IPS-18a (cell line): ENCODE data around the gene UQCRC1.

Experiments
- H3K27ac ChIP-seq: one replicate; pipeline ENCODE4 v1.5.1; 2013; ENCODE audit warnings: low read length
- H3K27me3 ChIP-seq: one replicate; pipeline ENCODE4 v1.6.1; 2013; ENCODE audit warnings: mild to moderate bottlenecking, low read length; ENCODE audit not compliant: control insufficient read depth, insufficient read depth
- H3K36me3 ChIP-seq: one replicate; pipeline ENCODE4 v1.6.1; 2013; ENCODE audit warnings: low read depth, low read length; ENCODE audit not compliant: control insufficient read depth
- H3K4me1 ChIP-seq: one replicate; pipeline ENCODE4 v1.6.1; 2013; ENCODE audit warnings: low read depth, low read length; ENCODE audit not compliant: control insufficient read depth
- H3K4me3 ChIP-seq: one replicate; pipeline ENCODE4 v1.5.1; 2013; ENCODE audit warnings: low read length
- H3K9ac ChIP-seq: one replicate; pipeline ENCODE4 v1.6.1; 2013; ENCODE audit warnings: mild to moderate bottlenecking, low read length, moderate library complexity
- H3K9me3 ChIP-seq: one replicate; pipeline ENCODE4 v1.6.1; 2013; ENCODE audit warnings: low read depth, low read length; ENCODE audit not compliant: control insufficient read depth

Gene UQCRC1

DNA sequence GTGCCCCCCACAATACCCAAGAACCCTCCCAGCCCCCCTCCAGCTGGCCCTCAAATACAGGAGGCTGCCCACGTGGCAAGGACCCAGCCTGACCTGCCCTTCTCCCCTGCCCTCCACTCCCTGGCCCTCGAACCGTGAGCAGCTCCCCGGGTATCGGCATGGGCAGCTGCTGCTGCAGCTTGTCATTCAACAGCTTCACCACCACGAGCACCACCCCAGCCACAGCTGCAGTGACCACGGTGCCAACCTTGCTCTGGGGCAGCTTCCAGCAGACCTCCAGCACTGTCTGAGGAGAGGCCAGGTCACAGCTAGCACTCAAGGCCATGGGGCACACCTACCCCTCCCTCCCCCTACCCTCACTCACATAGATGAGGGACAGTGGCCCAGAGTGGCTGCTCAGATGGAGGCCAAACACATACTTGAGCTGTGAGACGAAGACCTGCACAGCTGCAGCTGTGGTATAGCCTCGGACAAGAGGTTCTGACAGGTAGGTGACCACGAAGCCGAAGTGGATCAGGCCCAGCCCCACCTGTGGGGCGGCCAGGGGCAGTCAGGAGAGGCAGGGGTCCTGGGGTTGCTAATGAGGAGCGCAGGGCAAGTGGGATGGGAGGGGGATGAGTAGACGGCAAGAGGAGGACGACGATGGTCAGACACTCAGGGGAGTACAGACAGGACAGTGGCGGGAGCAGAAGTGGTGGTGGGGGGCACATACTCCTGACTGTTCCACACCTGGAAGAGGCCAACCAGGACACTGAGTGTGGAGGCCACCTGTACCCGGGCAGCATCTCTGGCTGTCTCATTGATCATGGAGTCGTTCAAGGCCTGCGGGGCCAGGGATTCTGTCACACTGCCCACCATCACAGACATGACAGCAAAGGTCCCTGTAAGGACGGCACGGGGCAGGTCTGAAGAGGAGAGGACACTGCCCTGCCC, 22.3 kb upstream of the UQCRC1 start:
- H3K9ac ChIP-seq, result no peak overlapping the region
- no peaks in the 10 kb centered on the region for H3K27me3 ChIP-seq
- no peaks in the 10 kb centered on the region for H3K9me3 ChIP-seq
- H3K4me1 ChIP-seq, result peaks cover 12% of the 10 kb centered on the region
- H3K36me3 ChIP-seq, result peaks cover 49% of the 10 kb centered on the region
- no peak overlapping the region for H3K4me3 ChIP-seq
- H3K27ac ChIP-seq, result no peak overlapping the region

DNA sequence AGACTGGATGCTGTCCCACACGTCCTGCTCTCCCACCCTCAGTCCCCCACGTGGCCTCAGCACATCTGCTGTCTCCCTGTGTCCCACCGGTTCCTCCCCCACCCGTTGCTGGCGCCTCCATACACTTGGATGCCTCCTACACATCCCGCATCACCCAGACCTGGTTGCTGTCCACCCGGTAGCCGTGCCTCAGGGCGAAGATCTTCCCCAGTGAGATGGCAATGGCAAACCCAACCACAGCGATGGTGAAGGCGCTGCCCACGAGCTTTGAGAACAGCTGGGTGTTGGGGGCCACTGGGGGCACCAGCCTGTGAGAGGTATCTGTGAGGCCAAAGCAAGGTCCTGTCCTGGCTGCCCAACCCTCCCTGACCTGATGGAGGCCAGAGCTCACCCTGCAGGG, 21.4 kb upstream of the UQCRC1 start:
- Histone ChIP-seq H3K9ac (no peak overlapping the region), H3K36me3 (peaks cover 57% of the 10 kb centered on the region), H3K27ac (no peak overlapping the region), H3K9me3 (no peaks in the 10 kb centered on the region), H3K4me1 (peaks cover 4% of the 10 kb centered on the region), H3K4me3 (no peak overlapping the region), H3K27me3 (no peaks in the 10 kb centered on the region)

DNA sequence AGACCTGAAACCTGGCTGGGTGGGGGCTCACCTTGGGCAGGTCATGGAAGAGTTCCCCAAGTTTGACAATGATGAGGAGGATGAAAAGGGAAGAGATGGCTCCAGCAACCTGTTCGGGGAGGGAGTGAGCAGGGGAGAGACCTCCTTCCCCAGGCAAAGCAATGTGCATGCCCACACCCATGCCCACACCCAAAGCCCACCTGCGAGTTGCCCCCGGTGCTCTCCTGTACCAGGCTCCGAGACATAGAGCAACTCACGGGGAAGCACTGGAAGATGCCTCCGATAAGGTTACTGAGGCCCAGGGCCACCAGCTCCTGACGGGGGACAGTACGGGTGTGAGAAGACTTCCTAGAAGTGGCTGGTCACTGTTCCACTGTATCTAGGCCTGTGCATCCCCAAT, 21.0 kb upstream of the UQCRC1 start:
- no peaks in the 10 kb centered on the region for H3K27me3 ChIP-seq
- H3K27ac ChIP-seq, result no peak overlapping the region

DNA sequence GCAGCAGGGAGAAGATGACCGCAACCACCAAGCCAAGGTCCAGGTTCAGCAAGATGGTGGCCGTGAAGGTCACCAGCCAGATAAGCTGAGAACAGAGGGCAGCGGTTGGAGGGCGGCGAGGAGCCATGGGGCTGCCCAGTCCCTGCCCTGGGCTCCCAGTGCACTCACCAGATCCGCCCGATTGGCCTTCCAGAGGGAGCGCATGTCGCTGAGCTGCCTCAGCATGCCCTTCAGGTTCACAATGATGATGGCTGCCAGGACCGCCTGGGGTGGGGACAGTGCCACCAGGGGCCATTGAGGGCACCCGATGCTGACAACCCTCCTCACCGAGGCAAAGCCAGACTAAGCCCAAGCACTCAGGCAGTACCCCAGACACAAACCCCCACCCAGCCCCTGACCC, 20.4 kb upstream of the UQCRC1 start:
- peaks cover 65% of the 10 kb centered on the region for H3K36me3 ChIP-seq
- no peaks in the 10 kb centered on the region for H3K9me3 ChIP-seq
- H3K4me3 ChIP-seq, result no peak overlapping the region
- no peak overlapping the region for H3K9ac ChIP-seq
- H3K27me3 ChIP-seq, result no peaks in the 10 kb centered on the region
- no peak overlapping the region for H3K27ac ChIP-seq
- peaks cover 4% of the 10 kb centered on the region for H3K4me1 ChIP-seq

More for the DNA sequence above, 21.0 kb upstream of the UQCRC1 start:
- Histone ChIP-seq H3K9me3 (no peaks in the 10 kb centered on the region), H3K36me3 (peaks cover 60% of the 10 kb centered on the region), H3K4me1 (peaks cover 4% of the 10 kb centered on the region), H3K4me3 (no peak overlapping the region), H3K9ac (no peak overlapping the region)

- H3K27me3 ChIP-seq, result no peaks in the 10 kb centered on the region
- no peak overlapping the region for H3K9ac ChIP-seq
- H3K4me3 ChIP-seq, result no peak overlapping the region
- H3K36me3 ChIP-seq, result peaks cover 69% of the 10 kb centered on the region
- H3K27ac ChIP-seq, result no peak overlapping the region
- H3K4me1 ChIP-seq, result no peaks in the 10 kb centered on the region
- no peaks in the 10 kb centered on the region for H3K9me3 ChIP-seq
Observed at GRCh38 chr3:48628277-48629017, 19.0 kb upstream of the UQCRC1 start.

DNA sequence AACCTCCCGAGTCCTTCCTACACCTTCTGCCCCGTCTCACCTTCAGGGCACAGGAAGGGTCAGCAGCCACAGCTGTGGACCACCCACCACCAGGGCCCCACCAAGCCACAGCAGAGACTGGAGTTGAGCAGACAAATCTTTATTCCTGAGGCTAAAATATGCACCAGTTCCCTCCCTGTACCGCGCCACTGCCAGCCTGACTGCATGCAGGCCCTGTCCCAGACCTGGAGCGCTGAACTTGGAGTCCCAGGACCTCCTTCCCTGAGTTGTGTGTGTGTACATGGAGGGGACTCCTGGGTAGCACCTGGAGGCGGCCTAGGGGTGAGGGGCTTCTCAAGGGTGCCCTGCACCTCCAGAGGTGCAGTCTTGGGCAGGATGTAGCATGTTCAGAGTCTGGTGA, 16.2 kb upstream of the UQCRC1 start:
- Histone ChIP-seq H3K9ac (no peak overlapping the region), H3K4me3 (no peak overlapping the region), H3K4me1 (no peaks in the 10 kb centered on the region), H3K27me3 (no peaks in the 10 kb centered on the region), H3K36me3 (peaks cover 48% of the 10 kb centered on the region), H3K9me3 (no peaks in the 10 kb centered on the region), H3K27ac (no peak overlapping the region)

DNA sequence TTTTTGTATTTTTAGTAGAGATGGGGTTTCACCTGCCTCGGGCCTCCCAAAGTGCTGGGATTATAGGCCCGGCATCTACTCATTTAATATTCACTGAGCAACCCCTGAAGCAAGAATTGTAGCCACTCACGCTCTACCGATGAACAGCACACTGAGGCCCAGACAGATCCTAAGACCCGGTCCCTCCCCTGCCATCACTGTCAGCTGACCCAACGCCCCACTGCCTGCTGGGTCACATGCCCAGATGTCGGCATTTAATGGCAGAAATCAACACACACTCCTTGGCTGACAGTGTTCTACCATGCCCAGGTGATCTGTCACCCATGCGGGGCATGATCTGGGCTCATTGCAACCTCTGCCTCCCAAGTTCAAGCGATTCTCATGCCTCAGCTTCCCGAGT, 15.3 kb upstream of the UQCRC1 start:
- Histone ChIP-seq H3K27me3 (no peaks in the 10 kb centered on the region), H3K4me1 (no peaks in the 10 kb centered on the region), H3K27ac (no peak overlapping the region), H3K9me3 (no peaks in the 10 kb centered on the region), H3K36me3 (peaks cover 40% of the 10 kb centered on the region), H3K9ac (no peak overlapping the region), H3K4me3 (no peak overlapping the region)

- H3K4me3 ChIP-seq, result no peak overlapping the region
- peaks cover 35% of the 10 kb centered on the region for H3K36me3 ChIP-seq
- no peak overlapping the region for H3K27ac ChIP-seq
- H3K4me1 ChIP-seq, result no peaks in the 10 kb centered on the region
- H3K27me3 ChIP-seq, result no peaks in the 10 kb centered on the region
- H3K9ac ChIP-seq, result no peak overlapping the region
- H3K9me3 ChIP-seq, result no peaks in the 10 kb centered on the region
Observed at GRCh38 chr3:48623851-48624547, 14.6 kb upstream of the UQCRC1 start.

GRCh38 chr3:48621461-48621869, 12.0 kb upstream of the UQCRC1 start, which contains the start of gene TMEM89:
Gene TMEM89 (minus strand): TSS chr3:48621769. CDS start chr3:48621756, 13 bp downstream.
- no peak within 1 kb of the TSS for H3K4me3 ChIP-seq

GRCh38 chr3:48619541-48620524, 10.4 kb upstream of the UQCRC1 start:
- Histone ChIP-seq H3K27me3 (no peaks in the 10 kb centered on the region), H3K9ac (no peak overlapping the region), H3K4me3 (no peak overlapping the region), H3K4me1 (no peaks in the 10 kb centered on the region), H3K36me3 (peaks cover 3% of the 10 kb centered on the region), H3K27ac (no peak overlapping the region), H3K9me3 (peaks cover 7% of the 10 kb centered on the region)

More at GRCh38 chr3:48621461-48621869, 12.0 kb upstream of the UQCRC1 start, which contains the start of gene TMEM89:
- Histone ChIP-seq H3K27ac (no peak within 1 kb of the TSS), H3K9me3 (peaks cover 7% of the 10 kb centered on the region), H3K9ac (no peak within 1 kb of the TSS), H3K36me3 (peaks cover 17% of the 10 kb centered on the region), H3K4me1 (no peaks in the 10 kb centered on the region), H3K27me3 (no peaks in the 10 kb centered on the region)
